HG02623 (cell line): ENCODE measurements around the gene PIGM.

Source experiments
- ATAC-seq: cut with Tn5 transposase; IDR thresholded peaks from one replicate; pipeline ENCODE4 v1.9.1; 2021; ENCODE audit warnings: moderate library complexity; ENCODE audit not compliant: unreplicated experiment

The PIGM gene

GRCh38 chr1:160022330-160023310 is 9.2 kb downstream of the PIGM start:
- no peak for ATAC-seq

- ATAC-seq: no peak
Observed at GRCh38 chr1:160021376-160022074, 10.3 kb downstream of the PIGM start.

GRCh38 chr1:160020196-160020595 is 11.6 kb downstream of the PIGM start:
- ATAC-seq: no peak

- ATAC-seq: no peak
Observed at GRCh38 chr1:160018900-160019299, 12.9 kb downstream of the PIGM start.

GRCh38 chr1:160018347-160018746 is 13.4 kb downstream of the PIGM start:
- no peak for ATAC-seq

- no peak for ATAC-seq
Observed at GRCh38 chr1:160017592-160017991, 14.2 kb downstream of the PIGM start.

GRCh38 chr1:160011781-160012180 is 20.0 kb downstream of the PIGM start:
- ATAC-seq: no peak

GRCh38 chr1:160009801-160010200 is 22.0 kb downstream of the PIGM start:
- ATAC-seq: no peak

GRCh38 chr1:160009081-160009480 is 22.7 kb downstream of the PIGM start:
- no peak for ATAC-seq

- ATAC-seq: no peak
Observed at GRCh38 chr1:160007577-160008200, 24.1 kb downstream of the PIGM start.

- ATAC-seq: no peak
Observed at GRCh38 chr1:160006312-160006940, 25.4 kb downstream of the PIGM start.

- ATAC-seq: no peak
Observed at GRCh38 chr1:160005070-160005469, 26.7 kb downstream of the PIGM start.

- ATAC-seq: no peak
Observed at GRCh38 chr1:160004425-160004824, 27.4 kb downstream of the PIGM start.

- no peak for ATAC-seq
Observed at GRCh38 chr1:160004001-160004400, 27.8 kb downstream of the PIGM start.

- ATAC-seq: no peak
Observed at GRCh38 chr1:160001440-160001839, 30.4 kb downstream of the PIGM start.

GRCh38 chr1:159999204-159999603 is 32.6 kb downstream of the PIGM start:
- no peak for ATAC-seq

GRCh38 chr1:159996653-159997052 is 35.1 kb downstream of the PIGM start:
- no peak for ATAC-seq

- no peak for ATAC-seq
Observed at GRCh38 chr1:159994896-159995295, 36.9 kb downstream of the PIGM start.

GRCh38 chr1:159993911-159994310 is 37.9 kb downstream of the PIGM start:
- no peak for ATAC-seq

- no peak for ATAC-seq
Observed at GRCh38 chr1:159992161-159992560, 39.6 kb downstream of the PIGM start.

- ATAC-seq: no peak
Observed at GRCh38 chr1:159991513-159991912, 40.3 kb downstream of the PIGM start.
